ENCODE data around the gene TGIF1. TPM values are rescaled to one million over a fixed set of nuclear protein-coding genes. Genes with fewer than 3 reads are reported as not detected.

TGIF1 gene
- total RNA-seq, 4 donors from 2014 or later = 21.0 to 49.5 (median 35.3) TPM

GRCh38 chr18:3482258-3482657 lies 32.3 kb downstream of the TGIF1 start:
- H3K4me3 ChIP-seq = no peak overlapping the region
- H3K27ac ChIP-seq = no peak overlapping the region
- no peaks in the 10 kb centered on the region for H3K4me1 ChIP-seq
- TF ChIP-seq POLR2A (IDR thresholded peaks at IDR 0.05) (no peak), CTCF (IDR thresholded peaks at IDR 0.05) (no peak)
- DNase-seq = no peak
- no peaks in the 10 kb centered on the region for H3K27me3 ChIP-seq
- no peaks in the 10 kb centered on the region for H3K9me3 ChIP-seq
- H3K36me3 ChIP-seq = no peaks in the 10 kb centered on the region

- Histone ChIP-seq H3K27ac (no peak overlapping the region), H3K27me3 (no peaks in the 10 kb centered on the region), H3K36me3 (no peaks in the 10 kb centered on the region), H3K4me3 (no peak overlapping the region), H3K4me1 (no peaks in the 10 kb centered on the region), H3K9me3 (no peaks in the 10 kb centered on the region)
- DNase-seq = no peak
- TF ChIP-seq CTCF (IDR thresholded peaks at IDR 0.05) (no peak), POLR2A (IDR thresholded peaks at IDR 0.05) (no peak)
These were observed 35.5 kb downstream of the TGIF1 start for GRCh38 chr18:3485153-3486149.

- H3K27me3 ChIP-seq = no peaks in the 10 kb centered on the region
- no peak overlapping the region for H3K4me3 ChIP-seq
- H3K9me3 ChIP-seq = no peaks in the 10 kb centered on the region
- H3K27ac ChIP-seq = no peak overlapping the region
- no peak for DNase-seq
- no peak for TF ChIP-seq POLR2A (IDR thresholded peaks at IDR 0.05)
- TF ChIP-seq CTCF (IDR thresholded peaks at IDR 0.05) = no peak
- no peaks in the 10 kb centered on the region for H3K36me3 ChIP-seq
- H3K4me1 ChIP-seq = no peaks in the 10 kb centered on the region
These were observed 36.5 kb downstream of the TGIF1 start for GRCh38 chr18:3486512-3486911.

- DNase-seq = no peak
- no peak overlapping the region for H3K4me3 ChIP-seq
- TF ChIP-seq POLR2A (IDR thresholded peaks at IDR 0.05) (no peak), CTCF (IDR thresholded peaks at IDR 0.05) (no peak)
These were observed 39.5 kb downstream of the TGIF1 start for GRCh38 chr18:3489462-3489861.

GRCh38 chr18:3491981-3492555 lies 42.1 kb downstream of the TGIF1 start:
- no peak for TF ChIP-seq POLR2A (IDR thresholded peaks at IDR 0.05)
- TF ChIP-seq CTCF (IDR thresholded peaks at IDR 0.05) = no peak
- no peak for DNase-seq
- Histone ChIP-seq H3K4me3 (no peak overlapping the region), H3K27me3 (no peaks in the 10 kb centered on the region), H3K9me3 (no peaks in the 10 kb centered on the region), H3K27ac (no peak overlapping the region), H3K4me1 (no peaks in the 10 kb centered on the region), H3K36me3 (no peaks in the 10 kb centered on the region)

More at GRCh38 chr18:3489462-3489861, 39.5 kb downstream of the TGIF1 start:
- Histone ChIP-seq H3K4me1 (no peaks in the 10 kb centered on the region), H3K9me3 (no peaks in the 10 kb centered on the region), H3K27me3 (no peaks in the 10 kb centered on the region), H3K36me3 (no peaks in the 10 kb centered on the region), H3K27ac (no peak overlapping the region)

All from Peyer's patch (tissue), 4 donors.